ENCODE results near the gene STKLD1. TPM values are rescaled to one million over a fixed set of nuclear protein-coding genes. Genes with fewer than 3 reads are reported as not detected.

STKLD1 gene
- total RNA-seq, 3 donors from 2014 or later, result 0.59 to 3.9 (median 0.96) TPM

DNA sequence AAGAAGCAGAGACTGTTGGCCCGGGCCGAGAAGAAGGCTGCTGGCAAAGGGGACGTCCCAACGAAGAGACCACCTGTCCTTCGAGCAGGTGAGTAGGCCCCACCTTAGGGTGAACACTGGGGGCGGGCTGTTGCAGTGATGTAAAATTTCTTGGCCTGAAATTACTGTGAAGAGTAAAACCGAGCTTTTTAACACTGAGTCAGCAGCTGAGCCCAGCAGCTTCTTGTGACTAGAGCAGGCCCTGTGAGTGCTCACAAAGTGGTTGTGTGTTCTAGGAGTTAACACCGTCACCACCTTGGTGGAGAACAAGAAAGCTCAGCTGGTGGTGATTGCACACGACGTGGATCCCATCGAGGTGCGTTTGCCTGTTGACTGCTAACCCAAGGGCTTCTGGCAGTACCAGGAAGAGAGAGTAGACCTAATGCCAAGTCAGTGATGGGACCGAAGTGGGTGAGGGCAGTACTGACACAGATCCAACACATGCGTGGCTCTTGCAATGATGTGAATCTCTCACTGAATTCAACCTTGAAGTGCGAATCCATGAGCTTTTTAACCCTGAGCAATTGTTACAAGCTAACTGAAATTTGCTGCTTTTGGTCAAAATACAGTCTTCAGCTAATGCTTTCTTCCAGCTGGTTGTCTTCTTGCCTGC, 26.1 kb upstream of the STKLD1 start:
- H3K9me3 ChIP-seq, result no peaks in the 10 kb centered on the region
- peak overlapping the region in 2 of 3 donors; percentile 99 for H3K4me3 ChIP-seq
- H3K36me3 ChIP-seq, result peaks cover 6% of the 10 kb centered on the region
- no peak for DNase-seq (ENCODE audit: low spot score in 2 of 2)
- H3K27me3 ChIP-seq, result no peaks in the 10 kb centered on the region
- H3K27ac ChIP-seq, result peak overlapping the region in 1 of 2 donors; percentile 96
- H3K4me1 ChIP-seq, result peaks cover 0 to 20% of the 10 kb centered on the region in 2 donors
- no peak for TF ChIP-seq POLR2A (IDR thresholded peaks at IDR 0.05)
- no peak for TF ChIP-seq POLR2AphosphoS5 (IDR thresholded peaks at IDR 0.05)
- TF ChIP-seq, protein P1, sequence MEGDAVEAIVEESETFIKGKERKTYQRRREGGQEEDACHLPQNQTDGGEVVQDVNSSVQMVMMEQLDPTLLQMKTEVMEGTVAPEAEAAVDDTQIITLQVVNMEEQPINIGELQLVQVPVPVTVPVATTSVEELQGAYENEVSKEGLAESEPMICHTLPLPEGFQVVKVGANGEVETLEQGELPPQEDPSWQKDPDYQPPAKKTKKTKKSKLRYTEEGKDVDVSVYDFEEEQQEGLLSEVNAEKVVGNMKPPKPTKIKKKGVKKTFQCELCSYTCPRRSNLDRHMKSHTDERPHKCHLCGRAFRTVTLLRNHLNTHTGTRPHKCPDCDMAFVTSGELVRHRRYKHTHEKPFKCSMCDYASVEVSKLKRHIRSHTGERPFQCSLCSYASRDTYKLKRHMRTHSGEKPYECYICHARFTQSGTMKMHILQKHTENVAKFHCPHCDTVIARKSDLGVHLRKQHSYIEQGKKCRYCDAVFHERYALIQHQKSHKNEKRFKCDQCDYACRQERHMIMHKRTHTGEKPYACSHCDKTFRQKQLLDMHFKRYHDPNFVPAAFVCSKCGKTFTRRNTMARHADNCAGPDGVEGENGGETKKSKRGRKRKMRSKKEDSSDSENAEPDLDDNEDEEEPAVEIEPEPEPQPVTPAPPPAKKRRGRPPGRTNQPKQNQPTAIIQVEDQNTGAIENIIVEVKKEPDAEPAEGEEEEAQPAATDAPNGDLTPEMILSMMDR (IDR thresholded peaks at IDR 0.05), result no peak
- intact Hi-C loops (cut with DNase I; ENCODE audit: low total_unique reads), result loop anchor here (10.0 kb wide), 1 partner anchor 1975 kb away; no protein-coding TSS in a partner anchor

DNA sequence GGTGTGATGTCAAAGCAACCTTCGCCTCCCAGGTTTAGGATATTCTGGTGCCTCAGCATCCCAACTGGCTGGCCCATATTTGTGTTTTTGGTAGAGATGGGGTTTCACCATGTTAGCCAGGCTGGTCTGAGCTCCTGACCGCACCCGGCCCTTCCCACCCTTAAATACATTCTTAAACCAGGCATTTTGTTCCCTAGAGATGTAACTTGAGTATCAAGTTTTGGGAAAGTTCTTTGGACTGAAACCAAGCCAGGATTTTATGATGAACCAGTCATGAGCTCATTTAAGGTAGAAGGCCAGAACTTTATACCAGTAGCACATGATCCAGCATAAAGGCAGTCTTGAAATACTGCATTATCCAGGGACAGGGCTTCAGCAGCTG, 24.6 kb upstream of the STKLD1 start:
- no peak for DNase-seq (ENCODE audit: low spot score in 2 of 2)
- intact Hi-C loops (cut with DNase I; ENCODE audit: low total_unique reads), result loop anchor here (10.0 kb wide), 1 partner anchor 1977 kb away; no protein-coding TSS in a partner anchor
- H3K27me3 ChIP-seq, result no peaks in the 10 kb centered on the region
- no peaks in the 10 kb centered on the region for H3K9me3 ChIP-seq
- no peak overlapping the region for H3K27ac ChIP-seq
- TF ChIP-seq POLR2AphosphoS5 (IDR thresholded peaks at IDR 0.05) (no peak), POLR2A (IDR thresholded peaks at IDR 0.05) (no peak)
- TF ChIP-seq, protein P1 (IDR thresholded peaks at IDR 0.05), result no peak
- peaks cover 0 to 19% of the 10 kb centered on the region in 2 donors for H3K4me1 ChIP-seq
- no peak overlapping the region for H3K4me3 ChIP-seq
- H3K36me3 ChIP-seq, result peaks cover 6% of the 10 kb centered on the region

DNA sequence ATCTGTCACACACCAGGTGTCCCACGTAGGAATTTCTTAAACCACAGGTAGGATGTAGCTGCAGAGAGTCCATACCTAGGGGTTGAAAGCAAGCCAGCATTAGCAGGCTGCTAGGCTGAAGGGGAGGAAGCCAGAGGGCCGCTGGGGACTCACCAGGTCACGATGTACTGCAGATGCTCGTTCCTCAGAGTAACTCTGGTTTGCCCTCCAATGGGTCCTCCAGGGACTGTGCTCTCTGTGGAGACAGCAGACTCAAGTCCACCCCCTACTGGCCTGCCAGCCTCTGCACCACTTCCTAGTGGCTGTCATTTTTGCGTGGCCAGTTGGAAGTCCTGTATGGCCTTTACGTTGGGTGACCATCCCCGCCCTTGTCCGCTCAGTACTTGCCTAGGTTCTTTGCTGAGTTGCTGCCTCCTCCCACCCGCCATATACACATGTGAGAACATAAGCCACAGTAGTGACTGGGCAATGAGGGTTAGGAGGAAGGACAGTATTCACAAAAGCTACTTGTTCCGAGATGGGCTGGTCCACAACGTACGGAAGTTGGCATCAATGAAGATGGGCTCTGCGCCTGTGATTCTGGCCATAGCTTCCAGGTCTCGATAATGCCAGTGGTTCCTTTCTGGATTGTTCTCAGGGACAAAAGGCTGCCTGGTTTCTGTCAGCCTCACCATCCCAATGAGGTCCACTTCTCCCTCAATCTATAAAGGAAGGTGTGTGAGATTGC, 24.1 kb upstream of the STKLD1 start:
- intact Hi-C loops (cut with DNase I; ENCODE audit: low total_unique reads), result loop anchor here (10.0 kb wide), 1 partner anchor 1977 kb away; no protein-coding TSS in a partner anchor
- no peak for DNase-seq (ENCODE audit: low spot score in 2 of 2)
- Histone ChIP-seq H3K4me3 (no peak overlapping the region), H3K36me3 (peaks cover 6% of the 10 kb centered on the region), H3K4me1 (peaks cover 0 to 18% of the 10 kb centered on the region in 2 donors), H3K27me3 (no peaks in the 10 kb centered on the region), H3K27ac (no peak overlapping the region), H3K9me3 (no peaks in the 10 kb centered on the region)
- TF ChIP-seq POLR2AphosphoS5 (IDR thresholded peaks at IDR 0.05) (no peak), POLR2A (IDR thresholded peaks at IDR 0.05) (no peak)
- TF ChIP-seq, protein P1 (IDR thresholded peaks at IDR 0.05), result peak in 1 of 3 donors; percentile 23

DNA sequence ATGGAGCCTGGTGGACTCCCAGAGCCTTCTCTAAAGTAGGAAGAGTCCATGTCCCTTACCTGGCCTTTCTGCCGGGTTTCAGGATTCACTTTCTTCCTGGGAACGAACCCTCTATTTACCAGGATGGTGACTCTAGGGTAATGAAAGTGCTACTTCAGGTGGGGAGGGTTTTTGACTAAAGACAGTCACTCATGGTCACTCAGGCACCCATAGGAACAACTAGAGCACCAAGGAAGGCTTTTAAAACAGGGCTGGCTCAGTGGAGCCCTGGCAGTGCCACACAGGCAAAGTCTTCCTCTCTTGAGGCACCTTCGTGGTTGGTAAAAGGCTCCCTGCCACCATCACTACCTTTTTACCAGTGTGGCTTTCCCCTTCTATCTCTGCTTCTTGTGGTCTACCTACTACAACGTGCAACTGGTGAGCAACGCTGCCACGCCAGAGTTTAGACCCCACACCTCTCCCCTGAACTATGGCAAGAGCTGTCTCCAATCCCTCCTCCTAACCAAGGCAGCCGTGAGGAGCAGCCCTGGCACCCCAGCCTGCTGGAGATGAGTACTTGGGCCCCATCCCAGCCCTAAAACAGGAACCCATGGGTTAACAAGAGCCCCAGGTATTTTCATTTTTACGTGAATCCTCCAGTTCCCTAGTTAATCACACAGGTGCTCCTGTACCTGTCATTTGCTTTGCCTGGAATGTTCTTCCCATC, 23.4 kb upstream of the STKLD1 start:
- intact Hi-C loops (cut with DNase I; ENCODE audit: low total_unique reads), result loop anchor here (10.0 kb wide), 1 partner anchor 1978 kb away; no protein-coding TSS in a partner anchor
- TF ChIP-seq, protein P1 (IDR thresholded peaks at IDR 0.05), result no peak
- TF ChIP-seq POLR2AphosphoS5 (IDR thresholded peaks at IDR 0.05) (no peak), POLR2A (IDR thresholded peaks at IDR 0.05) (no peak)
- DNase-seq (ENCODE audit: low spot score in 2 of 2), result no peak
- H3K4me3 ChIP-seq, result no peak overlapping the region
- peaks cover 6% of the 10 kb centered on the region for H3K36me3 ChIP-seq
- no peaks in the 10 kb centered on the region for H3K9me3 ChIP-seq
- H3K27me3 ChIP-seq, result no peaks in the 10 kb centered on the region
- peaks cover 0 to 24% of the 10 kb centered on the region in 2 donors for H3K4me1 ChIP-seq
- H3K27ac ChIP-seq, result no peak overlapping the region

Data from breast epithelium (tissue), 4 donors.